NCI-H2081 (cell line): Measurements from ENCODE around the gene CASP8.

Experiments
- DNase-seq, 2 experiments: peaks; one replicate each; lab custom pipeline; 2025; lab: John Stamatoyannopoulos, UW

Gene CASP8

GRCh38 chr2:201242571-201243277 lies 17.6 kb upstream of the CASP8 start:
- DNase-seq: no peak

GRCh38 chr2:201244829-201245228 lies 15.5 kb upstream of the CASP8 start:
- DNase-seq: no peak

GRCh38 chr2:201246280-201246679 lies 14.1 kb upstream of the CASP8 start:
- no peak for DNase-seq

- DNase-seq: no peak
These were observed 12.0 kb upstream of the CASP8 start for GRCh38 chr2:201248288-201248844.

- DNase-seq: no peak
These were observed 10.4 kb upstream of the CASP8 start for GRCh38 chr2:201249889-201250288.

DNA sequence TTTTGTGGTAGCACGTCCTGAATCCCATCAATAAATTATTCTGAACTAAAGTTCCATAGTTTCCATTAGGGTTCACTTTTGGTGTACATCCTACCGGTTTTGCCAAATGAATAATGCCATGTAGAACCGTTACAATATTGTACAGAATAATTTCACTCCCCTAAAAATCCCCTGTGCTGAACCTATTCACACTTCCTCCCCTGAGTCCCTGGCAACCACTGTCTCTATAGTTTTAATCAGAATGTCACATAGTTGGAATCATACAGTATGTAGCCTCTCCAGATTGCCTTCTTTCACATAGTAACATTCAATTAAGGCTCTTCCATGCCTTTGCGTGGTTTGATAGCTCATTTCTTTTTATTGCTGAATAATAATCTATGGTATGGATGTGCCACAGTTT lies 9.6 kb upstream of the CASP8 start:
- no peak for DNase-seq

DNA sequence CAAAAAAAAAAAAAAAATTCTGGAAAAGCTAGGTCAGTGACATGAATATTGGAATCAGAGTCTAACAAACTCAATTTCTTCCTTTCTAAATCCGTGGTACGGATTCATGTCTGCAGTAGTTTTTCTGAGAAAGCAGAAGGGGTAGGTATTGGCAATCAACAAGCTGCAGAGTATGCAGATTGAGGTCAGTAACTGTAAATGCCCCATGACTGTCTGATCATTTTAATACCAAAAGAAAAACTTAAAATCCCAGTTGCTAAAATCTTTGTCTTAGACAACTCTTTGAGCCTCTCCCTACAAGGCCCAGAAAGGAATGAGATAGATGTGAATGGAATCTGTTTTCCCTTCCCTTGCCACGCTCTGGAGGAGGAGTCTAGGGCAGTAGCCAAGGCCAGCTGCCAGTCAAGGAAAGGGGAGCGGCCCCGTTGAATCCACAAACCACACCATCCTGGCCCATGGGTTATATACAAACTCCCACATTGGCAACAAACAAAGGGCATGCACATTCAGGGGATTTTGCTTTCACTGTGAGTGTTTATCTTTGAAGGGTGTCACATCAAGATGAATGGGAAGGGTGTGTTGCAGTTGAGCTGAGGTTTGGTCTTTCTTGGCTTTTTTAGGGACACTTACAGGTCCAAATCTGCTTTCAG lies 6.1 kb upstream of the CASP8 start:
- DNase-seq: no peak

DNA sequence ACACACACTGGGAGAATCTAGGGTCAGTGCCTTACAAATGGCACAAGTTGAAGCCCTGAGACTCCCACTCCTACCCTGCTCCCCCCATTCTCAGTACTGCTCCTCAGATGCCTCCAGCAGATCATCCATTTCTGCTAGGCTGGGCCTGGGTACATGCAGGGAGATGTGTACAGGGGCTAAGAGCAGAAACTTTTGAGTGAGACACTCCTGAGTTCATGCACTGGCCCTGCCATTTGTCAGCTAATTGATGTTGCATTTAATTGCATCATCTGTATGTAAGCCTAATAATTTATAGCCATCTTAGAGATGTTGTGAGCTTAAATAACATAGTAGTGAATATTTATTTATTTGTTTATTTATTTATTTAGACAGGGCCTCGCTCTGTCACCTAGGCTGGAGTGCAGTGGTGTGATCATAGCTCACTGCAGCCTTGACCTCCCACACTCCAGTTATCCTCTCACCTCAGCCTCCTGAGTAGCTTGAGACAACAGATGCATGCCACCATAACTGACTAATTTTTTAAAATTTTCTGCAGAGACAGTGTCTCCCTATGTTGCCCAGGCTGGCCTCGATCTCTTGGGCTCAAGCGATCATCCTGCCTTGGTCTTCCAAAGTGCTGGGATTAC lies 4.8 kb upstream of the CASP8 start:
- no peak for DNase-seq

DNA sequence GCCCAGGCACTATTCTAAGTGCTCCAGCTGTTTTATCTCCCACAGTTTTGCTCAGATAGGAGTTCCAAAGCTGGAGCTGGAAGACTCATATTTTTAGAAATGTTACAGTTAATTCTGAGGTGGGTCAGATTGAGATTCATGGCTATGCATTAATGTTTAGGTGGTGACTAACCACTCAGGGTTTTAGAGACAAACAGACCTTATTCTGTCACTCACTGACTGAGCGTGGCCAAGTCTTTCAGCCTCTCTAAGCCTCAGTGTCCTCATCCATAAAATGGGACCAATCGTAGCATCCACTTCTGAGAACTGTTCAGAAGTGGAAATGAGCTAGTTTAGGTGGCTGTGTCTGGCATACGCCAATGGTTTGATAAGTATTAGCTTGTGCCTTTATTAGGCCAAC lies 4.3 kb upstream of the CASP8 start:
- no peak for DNase-seq

- DNase-seq: no peak
These were observed 2.9 kb upstream of the CASP8 start for GRCh38 chr2:201257381-201257955.

- DNase-seq: peak in 1 of 2 experiments; percentile 2
These were observed 2.2 kb upstream of the CASP8 start for GRCh38 chr2:201257956-201258665.

GRCh38 chr2:201258666-201259615 lies 1.4 kb upstream of the CASP8 start:
- no peak for DNase-seq

GRCh38 chr2:201261471-201261870 lies 1.1 kb downstream of the CASP8 start:
- DNase-seq: no peak

DNA sequence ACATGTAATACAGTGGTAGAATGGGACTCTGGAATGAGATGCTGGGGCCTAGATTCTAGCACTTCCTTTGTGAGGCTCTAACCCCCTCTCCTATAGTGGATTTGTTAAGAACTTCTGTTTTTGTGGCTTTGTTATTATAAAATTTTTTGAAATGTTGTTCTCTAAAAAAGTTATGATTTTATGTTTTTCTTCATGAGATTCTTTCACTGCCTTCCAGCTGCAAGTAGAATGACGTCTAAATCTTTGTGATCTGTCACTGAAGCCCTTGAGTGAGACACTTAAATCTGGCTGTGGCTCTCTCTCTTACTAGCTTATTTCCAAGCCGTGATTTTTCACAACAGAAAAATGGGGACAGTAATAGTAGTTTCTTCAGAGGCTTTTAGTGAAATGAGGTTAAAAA lies 1.6 kb downstream of the CASP8 start:
- no peak for DNase-seq

GRCh38 chr2:201262718-201263117 lies 2.4 kb downstream of the CASP8 start:
- no peak for DNase-seq

GRCh38 chr2:201263779-201264178 lies 3.4 kb downstream of the CASP8 start:
- no peak for DNase-seq

GRCh38 chr2:201264472-201265173 lies 4.3 kb downstream of the CASP8 start:
- no peak for DNase-seq

- DNase-seq: no peak
These were observed 6.3 kb downstream of the CASP8 start for GRCh38 chr2:201266629-201267028.

- no peak for DNase-seq
These were observed 7.1 kb downstream of the CASP8 start for GRCh38 chr2:201267278-201268030.

GRCh38 chr2:201269764-201270163 lies 9.4 kb downstream of the CASP8 start:
- DNase-seq: no peak
